Prostate gland (tissue), 2 donors: ENCODE data around the gene FGF12. TPM values are rescaled to one million over a fixed set of nuclear protein-coding genes. Genes with fewer than 3 reads are reported as not detected.

Experiments used
- DNase-seq: peaks from one replicate; pipeline ENCODE4 v3.0.0-alpha.2; 2019; ENCODE audit warnings: low spot score
- H3K27ac ChIP-seq, 2 donors: fragments of 200-600 bp; sonication (generic); 2 replicates each; pipeline ENCODE4 v1.5.1; 2017 to 2019
- H3K27me3 ChIP-seq: fragments of 200-600 bp; sonication (generic); replicated peaks from 2 replicates; pipeline ENCODE4 v1.5.1; 2019; ENCODE audit not compliant: insufficient read depth
- H3K36me3 ChIP-seq, 2 donors: fragments of 200-600 bp; sonication (generic); 1 replicate in 1 of 2; 2 replicates in 1 of 2; pipeline versions ENCODE4 v1.5.1 to v1.8.1; 2017 to 2019
- H3K4me1 ChIP-seq: fragments of 200-600 bp; sonication (generic); replicated peaks from 2 replicates; pipeline ENCODE4 v1.5.1; 2019
- H3K4me3 ChIP-seq, 2 donors: fragments of 200-600 bp; sonication (generic); 2 replicates each; pipeline ENCODE4 v1.5.1; 2017 to 2019
- H3K9me3 ChIP-seq: fragments of 200-600 bp; sonication (generic); 2 replicates; pipeline ENCODE4 v1.5.1; 2017
- POLR2A ChIP-seq: fragments of 450-650 bp; IDR thresholded peaks from one replicate; pipeline ENCODE4 v1.6.1; 2016; ENCODE audit warnings: antibody characterized with exemption, mild to moderate bottlenecking
- POLR2AphosphoS5 ChIP-seq: sonication (generic); formaldehyde crosslinking; IDR thresholded peaks from one replicate; pipeline ENCODE4 v1.6.1; 2017; ENCODE audit warnings: antibody characterized with exemption
- WGBS: methylation state at CpG from one replicate; pipeline ENCODE4 v1.1.5; 2018; 5-methylcytosine and 5-hydroxymethylcytosine counted together
- intact Hi-C: fragments of 100-400 bp; cut with DNase I; formaldehyde crosslinking; loops from one replicate; pipeline ENCODE4 v1.14.2; 2022
- total RNA-seq, 2 donors: library from RNA; depleted of rRNA; stranded (reverse); fragments of >200 nt; gene quantifications; one replicate each; pipeline ENCODE4 v1.1.0, GENCODE V29; 2016
- TF ChIP-seq, protein P1 (sequence below), 4 experiments: fragments of 200-600 bp in 2 of 4; fragments of 450-650 bp in 2 of 4; sonication (generic) in 2 of 4; IDR thresholded peaks; 1 replicate in 3 of 4; 2 replicates in 1 of 4; pipeline ENCODE4 v1.5.1; 2016 to 2019; ENCODE audit warnings: antibody characterized with exemption in 4 of 4, mild to moderate bottlenecking in 2 of 4, moderate library complexity in 2 of 4

FGF12 gene
- total RNA-seq, 2 donors from 2014 or later: 2.4 to 5.7 TPM

DNA sequence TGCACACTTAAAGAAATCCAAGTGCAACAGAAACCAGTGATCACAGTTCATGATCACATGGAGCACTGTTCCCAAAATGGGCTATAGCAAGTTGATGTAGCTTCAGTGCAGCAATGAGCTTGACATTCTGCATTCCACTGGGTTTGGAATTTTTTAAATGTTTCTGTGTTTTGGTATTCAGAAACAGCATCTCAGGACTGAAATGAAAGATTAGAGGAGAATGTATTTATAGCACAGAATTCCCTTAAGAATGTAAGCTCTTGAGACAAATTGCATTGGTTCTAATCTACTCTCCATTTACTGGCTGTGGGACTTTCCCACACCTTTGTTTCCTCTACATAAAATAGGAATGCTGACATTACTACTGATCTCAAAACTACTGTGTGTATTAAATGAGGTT, 162.7 kb downstream of the FGF12 start:
- H3K4me1 ChIP-seq: no peaks in the 10 kb centered on the region
- no peaks in the 10 kb centered on the region for H3K27me3 ChIP-seq
- intact Hi-C loops: loop anchor here (10.0 kb wide), 1 partner anchor 1010 kb away; no protein-coding TSS in a partner anchor
- no peak overlapping the region for H3K27ac ChIP-seq
- no peaks in the 10 kb centered on the region for H3K36me3 ChIP-seq
- no peak for DNase-seq
- no peak overlapping the region for H3K4me3 ChIP-seq
- H3K9me3 ChIP-seq: no peaks in the 10 kb centered on the region
- TF ChIP-seq, protein P1, sequence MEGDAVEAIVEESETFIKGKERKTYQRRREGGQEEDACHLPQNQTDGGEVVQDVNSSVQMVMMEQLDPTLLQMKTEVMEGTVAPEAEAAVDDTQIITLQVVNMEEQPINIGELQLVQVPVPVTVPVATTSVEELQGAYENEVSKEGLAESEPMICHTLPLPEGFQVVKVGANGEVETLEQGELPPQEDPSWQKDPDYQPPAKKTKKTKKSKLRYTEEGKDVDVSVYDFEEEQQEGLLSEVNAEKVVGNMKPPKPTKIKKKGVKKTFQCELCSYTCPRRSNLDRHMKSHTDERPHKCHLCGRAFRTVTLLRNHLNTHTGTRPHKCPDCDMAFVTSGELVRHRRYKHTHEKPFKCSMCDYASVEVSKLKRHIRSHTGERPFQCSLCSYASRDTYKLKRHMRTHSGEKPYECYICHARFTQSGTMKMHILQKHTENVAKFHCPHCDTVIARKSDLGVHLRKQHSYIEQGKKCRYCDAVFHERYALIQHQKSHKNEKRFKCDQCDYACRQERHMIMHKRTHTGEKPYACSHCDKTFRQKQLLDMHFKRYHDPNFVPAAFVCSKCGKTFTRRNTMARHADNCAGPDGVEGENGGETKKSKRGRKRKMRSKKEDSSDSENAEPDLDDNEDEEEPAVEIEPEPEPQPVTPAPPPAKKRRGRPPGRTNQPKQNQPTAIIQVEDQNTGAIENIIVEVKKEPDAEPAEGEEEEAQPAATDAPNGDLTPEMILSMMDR (IDR thresholded peaks at IDR 0.05): no peak
- no peak for TF ChIP-seq POLR2AphosphoS5
- TF ChIP-seq POLR2A: no peak

DNA sequence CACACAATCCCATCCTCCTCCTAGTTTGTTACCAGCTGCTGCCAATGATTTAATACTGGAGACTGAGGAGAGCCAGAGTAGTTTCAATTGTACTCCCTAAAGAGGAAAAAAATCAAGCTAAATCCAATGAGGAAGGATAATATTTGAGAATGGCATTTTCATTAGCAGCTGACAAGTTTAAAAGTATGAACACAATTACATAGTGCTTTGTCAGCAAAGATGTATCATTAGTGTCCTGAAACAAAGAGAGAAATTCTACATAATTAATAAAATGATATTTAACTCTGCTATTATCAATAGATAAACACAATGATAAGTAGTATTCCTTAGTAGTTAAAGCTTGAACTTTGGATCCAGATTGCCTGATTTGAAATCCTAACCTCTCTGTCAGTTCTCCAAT, 163.9 kb downstream of the FGF12 start:
- Histone ChIP-seq H3K36me3 (no peaks in the 10 kb centered on the region), H3K27ac (no peak overlapping the region), H3K27me3 (no peaks in the 10 kb centered on the region), H3K9me3 (no peaks in the 10 kb centered on the region), H3K4me3 (no peak overlapping the region), H3K4me1 (no peaks in the 10 kb centered on the region)
- TF ChIP-seq, protein P1 (IDR thresholded peaks at IDR 0.05): no peak
- TF ChIP-seq POLR2AphosphoS5 (no peak), POLR2A (no peak)
- DNase-seq: no peak
- intact Hi-C loops: loop anchor here (10.0 kb wide), 1 partner anchor 1011 kb away; no protein-coding TSS in a partner anchor

DNA sequence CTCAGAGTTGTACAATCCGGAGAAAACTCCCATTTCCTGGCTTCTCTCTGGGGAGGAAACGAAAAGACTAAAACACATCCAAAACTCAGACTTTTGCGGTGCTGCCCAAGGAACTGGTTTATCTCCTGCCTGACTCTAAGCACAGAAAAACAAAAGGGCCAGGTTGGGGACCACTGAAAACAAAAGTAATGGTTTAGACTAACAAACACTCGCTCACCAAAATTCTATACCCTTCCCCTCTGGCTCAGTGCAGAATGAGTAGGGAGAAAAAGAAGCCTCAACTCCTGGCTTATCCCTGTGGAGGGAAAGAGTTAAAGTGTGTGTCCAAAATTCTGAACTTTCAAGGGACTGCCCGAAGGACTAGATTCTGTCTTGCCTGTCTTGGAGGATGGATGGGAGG, 173.6 kb downstream of the FGF12 start:
- Histone ChIP-seq H3K27ac (no peak overlapping the region), H3K4me1 (no peaks in the 10 kb centered on the region), H3K36me3 (no peaks in the 10 kb centered on the region), H3K9me3 (no peaks in the 10 kb centered on the region), H3K4me3 (no peak overlapping the region), H3K27me3 (no peaks in the 10 kb centered on the region)
- 86% methylated on average over 5 of the region's 5 CpGs for WGBS
- TF ChIP-seq POLR2A (no peak), POLR2AphosphoS5 (no peak)
- TF ChIP-seq, protein P1 (IDR thresholded peaks at IDR 0.05): no peak
- intact Hi-C loops: no loop called here
- no peak for DNase-seq

DNA sequence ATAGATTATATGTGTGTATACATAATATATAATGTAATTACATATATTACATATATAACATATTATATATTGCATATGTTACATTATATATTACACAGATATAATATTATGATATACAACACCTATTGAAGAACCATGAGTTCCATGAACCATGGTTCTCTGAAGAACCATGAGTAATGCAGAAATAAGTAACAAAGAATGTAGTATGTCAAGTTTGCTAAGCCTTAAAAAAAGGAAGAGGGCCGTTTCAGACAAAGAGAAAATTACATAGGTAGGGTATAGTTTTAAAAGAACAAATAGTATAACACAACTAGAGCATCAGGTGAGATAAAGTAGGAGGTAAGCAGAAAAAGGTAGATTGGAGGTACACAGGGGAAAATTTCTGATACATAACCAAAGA, 177.0 kb downstream of the FGF12 start:
- intact Hi-C loops: no loop called here
- no peak overlapping the region for H3K4me3 ChIP-seq
- TF ChIP-seq POLR2AphosphoS5: no peak
- TF ChIP-seq POLR2A: no peak
- TF ChIP-seq, protein P1 (IDR thresholded peaks at IDR 0.05): no peak
- H3K36me3 ChIP-seq: no peaks in the 10 kb centered on the region
- no peaks in the 10 kb centered on the region for H3K27me3 ChIP-seq
- no peaks in the 10 kb centered on the region for H3K4me1 ChIP-seq
- 34% methylated on average over 1 of the region's 1 CpG for WGBS
- DNase-seq: no peak
- H3K27ac ChIP-seq: no peak overlapping the region
- no peaks in the 10 kb centered on the region for H3K9me3 ChIP-seq

DNA sequence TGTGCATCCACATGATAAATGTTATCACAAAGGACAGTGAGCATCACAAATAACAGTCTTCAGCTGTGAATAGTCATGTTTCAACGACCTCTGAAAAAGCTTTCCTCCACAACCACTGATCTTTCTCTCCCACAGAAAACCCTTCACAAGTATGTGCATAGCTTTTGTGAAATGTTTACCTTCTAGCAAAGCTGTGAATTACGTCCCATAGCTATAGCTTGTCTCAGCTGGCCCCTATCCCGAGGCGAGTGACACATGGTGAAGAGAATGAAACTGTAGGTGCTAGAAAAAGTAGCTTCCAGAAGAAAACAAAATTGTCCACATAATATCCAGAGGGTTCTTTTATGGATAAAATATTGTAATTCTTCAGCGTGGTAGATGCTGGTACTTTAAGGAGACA, 182.0 kb downstream of the FGF12 start:
- no peak for DNase-seq
- no peak overlapping the region for H3K27ac ChIP-seq
- no peaks in the 10 kb centered on the region for H3K27me3 ChIP-seq
- H3K4me3 ChIP-seq: no peak overlapping the region
- WGBS: 45% methylated on average over 5 of the region's 5 CpGs
- TF ChIP-seq, protein P1 (IDR thresholded peaks at IDR 0.05): no peak
- TF ChIP-seq POLR2A (no peak), POLR2AphosphoS5 (no peak)
- no peaks in the 10 kb centered on the region for H3K4me1 ChIP-seq
- no peaks in the 10 kb centered on the region for H3K9me3 ChIP-seq
- H3K36me3 ChIP-seq: no peaks in the 10 kb centered on the region
- intact Hi-C loops: no loop called here
